ENCODE data around the gene ARHGAP8.
"Not testable (repeated sequence)": the region's sequence is repeated elsewhere in the genome, so short reads cannot be mapped to it uniquely, and the experiment has no call there.

ARHGAP8 gene

DNA sequence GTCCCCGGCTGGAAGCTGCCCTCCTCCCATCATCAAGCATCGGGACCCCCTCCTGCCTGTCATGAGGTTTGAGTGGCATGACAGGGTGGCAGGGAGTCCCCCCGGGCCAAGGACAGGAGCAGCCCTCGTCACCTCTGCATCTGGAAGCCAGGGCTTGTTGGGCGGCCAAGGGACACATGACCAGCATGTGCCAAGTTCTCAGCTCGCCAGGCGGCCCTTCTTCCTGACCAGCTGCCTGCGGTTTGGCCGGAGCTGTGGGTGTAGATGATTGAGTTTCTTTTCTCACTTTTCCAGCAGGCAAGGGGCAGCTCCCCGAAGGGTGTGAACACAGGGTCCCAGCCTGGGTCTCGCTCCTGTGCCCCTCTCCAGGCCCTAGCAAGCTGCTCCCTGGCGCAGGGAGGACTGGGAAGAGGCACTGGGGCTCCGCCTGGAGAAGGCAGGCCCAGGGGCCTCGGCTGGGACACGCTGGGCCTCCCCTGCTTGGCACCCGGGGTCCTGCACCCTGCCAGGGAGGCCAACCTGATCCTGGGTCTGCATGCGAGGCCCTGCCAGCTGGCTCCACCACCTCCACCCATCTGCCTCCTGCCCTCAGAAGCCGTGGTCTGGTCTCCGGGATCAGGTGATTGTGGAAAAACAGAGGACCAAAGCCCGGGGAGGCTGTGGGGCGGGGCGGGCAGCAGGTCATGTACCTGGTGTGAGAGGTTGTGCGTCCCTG lies 13.4 kb downstream of the ARHGAP8 start:
- no peak for DNase-seq (ENCODE audit: low read depth in 2 of 3, low spot score in 1 of 3)

- DNase-seq (ENCODE audit: low read depth in 2 of 3, low spot score in 1 of 3) = no peak
These were observed 20.7 kb downstream of the ARHGAP8 start for GRCh38 chr22:44773082-44773481.

DNA sequence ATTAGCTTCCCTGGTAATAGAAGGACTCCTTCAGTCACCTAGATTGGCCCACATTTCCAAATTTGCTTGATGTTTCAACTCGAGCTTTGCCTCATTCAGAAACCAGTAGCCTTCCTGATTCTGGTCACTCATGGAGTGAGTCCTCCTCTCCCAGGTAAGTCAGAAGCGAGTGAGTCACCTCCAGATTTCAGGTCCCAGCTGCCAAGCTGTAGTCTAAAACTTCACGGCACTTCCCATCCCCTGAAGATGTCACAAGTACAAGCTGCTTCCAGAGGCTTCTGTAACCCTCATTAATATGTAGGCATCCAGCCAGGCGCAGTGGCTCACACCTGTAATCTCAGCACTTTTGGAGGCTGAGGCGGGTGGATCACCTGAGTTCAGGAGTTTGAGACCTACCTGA lies 23.5 kb downstream of the ARHGAP8 start:
- no peak for DNase-seq (ENCODE audit: low read depth in 2 of 3, low spot score in 1 of 3)

DNA sequence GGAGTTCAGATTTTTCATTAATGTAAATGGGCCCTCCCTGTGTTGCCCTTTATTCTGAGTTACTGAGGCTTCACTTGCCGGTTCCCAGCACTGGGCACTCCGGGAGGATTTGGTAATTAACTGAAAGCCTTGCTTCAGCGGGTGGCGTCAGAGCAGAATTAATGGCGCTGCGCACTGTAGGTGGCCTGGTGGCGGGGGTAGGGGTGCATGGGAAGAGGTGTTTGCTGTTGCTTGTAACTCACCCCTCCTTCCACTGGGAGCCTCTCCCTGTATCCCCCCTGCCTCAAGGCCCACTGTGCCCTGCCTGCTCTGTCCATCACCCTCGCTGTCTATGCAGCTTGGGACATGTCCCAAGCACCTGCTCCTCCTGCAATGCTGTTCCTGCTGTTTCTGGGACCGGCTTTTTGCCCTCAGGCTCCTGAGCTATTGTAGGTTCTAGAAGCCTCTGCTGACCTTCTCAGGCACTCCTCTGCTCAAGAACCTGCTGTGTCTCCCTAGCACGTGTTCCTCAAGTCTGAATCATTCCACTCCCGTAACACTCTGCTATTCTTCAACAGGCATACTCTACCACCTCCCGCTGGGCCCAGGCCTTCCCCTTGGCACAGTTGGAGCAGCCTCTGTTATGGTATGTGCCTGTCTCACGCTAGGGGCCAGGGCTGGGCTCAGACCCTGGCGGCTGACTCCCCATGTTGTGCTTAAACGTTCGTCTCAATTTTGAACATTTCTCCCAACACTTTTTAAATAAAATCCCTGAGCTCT lies 24.4 kb downstream of the ARHGAP8 start:
- DNase-seq (ENCODE audit: low read depth in 2 of 3, low spot score in 1 of 3) = no peak

GRCh38 chr22:44777364-44777755 lies 25.0 kb downstream of the ARHGAP8 start:
- DNase-seq (ENCODE audit: low read depth in 2 of 3, low spot score in 1 of 3) = no peak

- no peak for DNase-seq (ENCODE audit: low read depth in 2 of 3, low spot score in 1 of 3)
These were observed 28.6 kb downstream of the ARHGAP8 start for GRCh38 chr22:44780876-44781449.

- no peak for DNase-seq (ENCODE audit: low read depth in 2 of 3, low spot score in 1 of 3)
These were observed 30.1 kb downstream of the ARHGAP8 start for GRCh38 chr22:44782363-44782963.

GRCh38 chr22:44783091-44783490 lies 30.7 kb downstream of the ARHGAP8 start:
- DNase-seq (ENCODE audit: low read depth in 2 of 3, low spot score in 1 of 3) = no peak

DNA sequence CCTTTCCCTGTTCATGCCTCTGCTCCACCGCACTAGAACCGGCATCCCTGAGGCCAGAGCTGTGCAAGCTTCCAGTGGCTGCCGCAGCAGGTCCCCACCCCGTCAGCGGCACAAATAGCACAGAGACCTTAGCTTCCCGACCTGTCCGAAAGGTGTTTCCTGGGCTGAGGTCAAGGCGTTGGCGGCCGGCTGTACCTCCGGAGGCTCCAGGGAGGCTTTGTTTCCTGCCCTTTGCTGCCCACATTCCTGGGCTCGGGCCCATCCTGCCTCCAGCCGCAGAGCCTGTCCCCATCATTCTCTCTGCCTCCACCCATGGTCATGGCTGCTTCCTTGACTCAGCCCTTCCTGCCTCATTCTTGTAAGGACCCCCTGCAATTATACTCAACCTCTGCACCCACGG lies 31.2 kb downstream of the ARHGAP8 start:
- no peak for DNase-seq (ENCODE audit: low read depth in 2 of 3, low spot score in 1 of 3)

- no peak for DNase-seq (ENCODE audit: low read depth in 2 of 3, low spot score in 1 of 3)
These were observed 33.8 kb downstream of the ARHGAP8 start for GRCh38 chr22:44786136-44786535.

DNA sequence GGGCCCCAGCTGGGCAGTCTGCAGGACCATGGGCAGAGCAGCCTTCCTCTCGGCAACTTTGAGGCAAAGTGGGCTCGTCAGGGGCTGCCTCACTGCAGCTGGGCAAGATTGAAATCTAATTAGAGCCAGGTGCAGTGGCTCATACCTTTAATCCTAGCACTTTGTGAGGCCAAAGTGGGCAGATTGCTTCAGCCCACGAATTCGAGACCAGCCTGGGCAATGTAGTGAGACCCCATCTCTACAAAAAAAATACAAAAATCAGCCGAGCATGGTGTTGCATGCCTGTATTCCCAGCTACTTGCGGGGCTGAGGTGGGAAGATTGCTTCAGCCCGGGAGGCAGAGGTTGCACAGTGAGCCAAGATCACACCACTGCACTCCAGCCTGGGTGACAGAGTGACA lies 34.2 kb downstream of the ARHGAP8 start:
- DNase-seq (ENCODE audit: low read depth in 2 of 3, low spot score in 1 of 3) = no peak

- DNase-seq (ENCODE audit: low read depth in 2 of 3, low spot score in 1 of 3) = no peak
These were observed 35.5 kb downstream of the ARHGAP8 start for GRCh38 chr22:44787832-44788231.

DNA sequence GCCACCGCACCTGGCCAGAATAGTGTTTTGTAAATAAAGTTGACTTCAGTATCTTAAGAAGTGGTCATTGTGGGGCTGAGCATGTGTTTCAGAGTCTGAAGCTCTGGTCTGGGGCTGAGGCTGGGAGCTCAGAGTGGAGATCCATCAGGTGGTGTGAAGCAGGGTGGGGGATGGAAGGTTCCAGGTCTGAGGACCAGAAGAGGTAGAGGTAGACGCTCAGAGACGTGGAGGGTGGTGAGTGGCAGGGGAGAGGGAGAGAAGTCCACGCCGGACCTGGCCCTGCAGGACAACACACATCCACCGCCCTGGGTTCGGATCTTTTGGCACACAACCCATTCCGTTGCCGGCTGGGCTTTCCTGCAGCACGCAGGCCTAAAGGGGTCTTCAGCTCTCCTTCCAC lies 40.7 kb downstream of the ARHGAP8 start:
- DNase-seq (ENCODE audit: low read depth in 2 of 3, low spot score in 1 of 3) = no peak

DNA sequence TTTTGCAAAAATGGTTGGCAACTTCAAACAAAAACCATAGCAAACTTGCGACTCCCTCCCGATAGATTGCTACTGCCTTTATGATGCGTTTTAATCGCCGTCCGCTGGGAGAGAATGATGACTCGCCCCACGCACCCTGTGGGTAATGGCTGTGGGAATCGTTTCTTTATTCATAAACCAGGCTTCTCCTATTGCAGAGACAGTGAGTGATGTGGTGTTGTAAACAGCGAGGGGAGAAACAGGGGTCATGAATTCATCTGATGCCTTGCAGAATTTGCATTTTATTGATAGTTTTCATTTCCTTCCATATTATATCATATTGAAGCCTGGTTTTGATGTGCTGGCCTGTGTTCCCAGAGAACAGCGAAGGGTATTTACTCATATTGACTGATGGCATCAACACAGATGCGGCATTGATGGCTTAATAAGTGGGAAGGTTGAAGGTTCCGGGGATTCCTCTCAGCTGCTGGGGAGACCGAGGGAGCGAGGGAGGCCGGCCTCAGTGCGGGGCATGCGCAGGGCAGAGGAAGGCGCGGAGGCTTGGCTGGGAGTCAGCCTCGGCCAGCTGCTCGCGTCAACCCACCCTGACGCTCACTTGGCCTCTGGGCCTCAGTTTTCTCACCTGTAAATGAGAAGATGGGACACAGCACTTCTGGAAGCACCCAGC lies 41.3 kb downstream of the ARHGAP8 start:
- no peak for DNase-seq (ENCODE audit: low read depth in 2 of 3, low spot score in 1 of 3)

DNA sequence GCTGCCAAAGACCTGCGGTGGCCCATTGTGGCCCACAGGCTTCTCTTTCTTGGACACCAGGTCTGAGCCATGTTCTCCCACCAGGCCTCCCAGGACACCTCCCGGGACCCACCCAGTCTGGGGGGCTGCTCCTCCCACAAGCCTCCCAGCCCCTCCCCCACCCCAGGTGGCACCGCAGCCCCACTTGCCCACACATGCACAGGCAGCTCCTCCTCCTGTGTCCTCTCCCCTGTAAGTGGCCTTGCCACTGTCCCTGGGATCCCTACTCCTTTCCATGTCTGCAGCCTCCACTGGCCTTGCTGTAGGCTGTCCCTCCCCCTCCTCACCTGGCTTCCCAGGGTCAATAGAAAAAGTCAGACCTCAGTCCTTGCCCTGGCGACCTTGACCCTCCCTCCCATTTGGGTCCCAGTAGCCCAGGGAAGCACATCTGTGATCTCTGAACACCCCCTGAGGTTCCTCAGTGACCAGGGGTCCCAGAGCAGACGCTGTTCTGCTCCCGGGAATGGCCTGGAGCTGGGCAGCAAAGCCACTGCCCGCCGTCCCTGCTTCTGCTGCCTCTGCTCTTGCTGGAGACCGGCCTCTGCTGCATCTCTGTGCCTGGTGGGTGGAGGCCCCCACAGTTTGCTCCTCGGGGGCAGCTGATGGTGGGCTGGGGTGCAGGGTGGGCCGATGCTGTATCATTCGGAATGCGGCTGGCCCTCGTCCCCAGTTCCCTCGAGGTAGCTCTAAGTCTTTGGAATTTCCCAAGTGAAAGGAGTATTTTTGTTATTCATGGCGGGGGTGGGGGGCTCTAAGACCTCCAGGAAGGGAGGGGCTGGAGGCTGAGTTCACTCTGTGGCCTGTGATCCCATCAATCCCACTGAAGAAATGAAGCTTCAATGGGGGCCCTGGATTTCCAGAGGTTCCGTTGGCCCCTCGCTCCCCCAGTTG lies 43.6 kb downstream of the ARHGAP8 start:
- no peak for DNase-seq (ENCODE audit: low read depth in 2 of 3, low spot score in 1 of 3)

- no peak for DNase-seq (ENCODE audit: low read depth in 2 of 3, low spot score in 1 of 3)
These were observed 44.9 kb downstream of the ARHGAP8 start for GRCh38 chr22:44797181-44797725.

DNA sequence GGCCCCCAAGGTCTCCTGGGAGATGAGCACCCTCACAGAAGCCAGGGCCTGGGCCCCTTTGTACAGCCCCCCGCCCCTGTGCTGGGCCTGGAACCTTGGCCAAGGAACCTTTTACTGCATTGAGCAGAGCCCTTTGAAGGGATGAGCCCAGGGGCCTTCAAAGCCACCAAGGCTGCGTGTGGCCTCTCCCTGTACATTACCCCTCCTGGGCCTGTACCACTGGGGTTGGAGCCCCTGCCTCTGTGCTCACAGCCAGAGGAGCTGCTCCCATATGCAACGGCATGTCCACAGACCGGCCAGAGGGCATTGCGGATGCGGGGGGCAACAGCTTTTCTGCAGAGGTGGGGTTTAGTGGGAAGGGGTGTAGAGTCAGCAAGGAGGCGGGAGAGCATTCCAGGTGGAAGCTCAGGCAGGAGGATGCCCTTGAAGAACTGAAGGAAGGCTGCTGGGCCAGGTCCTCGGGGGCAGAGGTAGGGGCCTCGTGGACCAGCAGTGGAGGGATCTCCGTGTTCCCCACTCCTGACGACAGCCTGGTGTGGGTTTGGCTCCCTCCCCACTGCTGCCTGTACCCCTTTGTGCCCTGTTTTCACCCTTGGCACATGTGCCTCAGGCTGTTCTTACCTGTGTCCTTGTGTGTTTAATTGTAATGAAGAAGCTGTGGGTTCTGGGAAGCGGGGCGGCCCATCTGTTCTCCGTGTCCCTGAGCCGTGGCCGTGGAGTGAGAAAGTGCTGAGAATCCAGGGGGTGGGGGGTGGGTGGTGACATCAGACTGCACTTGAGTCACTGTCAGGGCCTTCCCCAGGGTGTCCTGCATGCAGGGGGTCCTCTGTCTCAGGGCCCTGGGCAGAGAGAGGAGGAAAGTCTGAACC lies 46.9 kb downstream of the ARHGAP8 start:
- no peak for DNase-seq (ENCODE audit: low read depth in 2 of 3, low spot score in 1 of 3)

DNA sequence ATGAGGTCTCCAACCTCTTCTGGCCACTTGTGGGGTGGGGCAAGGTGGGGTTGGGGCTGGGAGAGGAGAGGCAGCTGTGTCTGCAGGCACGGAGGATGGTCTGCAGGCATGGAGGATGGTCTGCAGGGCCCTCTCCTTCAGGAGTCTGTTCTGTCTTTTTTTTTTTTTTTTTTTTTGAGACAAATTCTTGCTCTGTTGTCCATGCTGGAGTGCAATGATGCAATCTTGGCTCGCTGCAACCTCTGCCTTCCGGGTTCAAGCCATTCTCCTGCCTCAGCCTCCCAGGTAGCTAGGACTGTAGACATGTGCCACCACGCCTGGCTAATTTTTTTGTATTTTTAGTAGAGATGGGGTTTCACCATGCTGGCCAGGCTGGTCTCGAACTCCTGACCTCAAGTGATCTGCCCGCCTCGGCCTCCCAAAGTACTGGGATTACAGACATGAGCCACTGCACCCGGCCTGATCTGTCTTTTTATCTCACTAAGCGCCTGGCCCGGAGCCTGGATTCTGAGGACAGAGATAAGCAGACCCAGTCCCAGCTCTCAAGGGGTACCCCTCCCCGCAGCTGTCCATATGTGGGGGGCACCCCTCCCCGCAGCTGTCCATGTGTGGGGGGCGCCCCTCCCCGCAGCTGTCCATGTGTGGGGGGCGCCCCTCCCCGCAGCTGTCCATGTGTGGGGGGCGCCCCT lies 47.7 kb downstream of the ARHGAP8 start:
- DNase-seq (ENCODE audit: low read depth in 2 of 3, low spot score in 1 of 3) = not testable (repeated sequence)

DNA sequence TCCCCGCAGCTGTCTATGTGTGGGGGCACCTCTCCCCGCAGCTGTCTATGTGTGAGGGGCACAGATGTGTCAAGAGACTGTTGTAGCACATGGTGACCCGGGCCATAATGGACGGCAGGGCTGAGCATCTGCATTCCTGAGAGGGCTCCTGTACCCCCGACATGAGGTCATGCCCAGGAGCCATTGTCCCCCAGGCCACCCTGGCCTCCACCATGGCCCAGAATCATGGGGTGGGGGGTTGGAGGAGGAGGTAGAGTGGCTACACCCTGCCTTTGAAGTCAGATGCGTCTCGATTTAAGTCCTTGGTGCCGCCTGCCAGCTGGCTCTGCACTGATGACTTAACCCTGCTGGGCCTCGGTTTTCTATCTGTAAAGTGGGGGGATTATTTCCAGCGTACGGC lies 49.1 kb downstream of the ARHGAP8 start:
- no peak for DNase-seq (ENCODE audit: low read depth in 2 of 3, low spot score in 1 of 3)

All from stimulated activated CD4-positive, alpha-beta T cell treated with anti-CD3 and anti-CD28 coated beads, Interleukin-12 subunit alpha, Interleukin-12 subunit beta, amount 100 ng/mL, for 48 hours (primary cell).